Pancreas (tissue), 10 donors: ENCODE data around the gene PQBP1. TPM values are rescaled to one million over a fixed set of nuclear protein-coding genes. Genes with fewer than 3 reads are reported as not detected.

ENCODE experiments used
- ATAC-seq, 4 donors: fragments of 200-7000 bp; cut with Tn5 transposase; one replicate each; pipeline versions ENCODE4 v1.8.0 to v1.9.1; 2020; ENCODE audit warnings: mild to moderate bottlenecking in 4 of 4, moderate library complexity in 4 of 4
- DNase-seq, 6 donors: peaks; one replicate each; pipeline ENCODE4 v3.0.0-alpha.2; 2020
- FAIRE-seq: peaks from 2 replicates; lab custom pipeline; 2012; peaks lifted over from hg19 to GRCh38; lab: Jason Lieb, UNC
- H3K27ac ChIP-seq, 4 donors: fragments of 200-600 bp; sonication (generic); 1 replicate in 3 of 4; 2 replicates in 1 of 4; pipeline versions ENCODE4 v1.5.0 to v1.8.0; 2020
- H3K27me3 ChIP-seq, 4 donors: fragments of 200-600 bp; one replicate each; pipeline ENCODE4 v1.8.0; 2021
- H3K36me3 ChIP-seq, 3 donors: fragments of 200-600 bp; sonication (generic) in 1 of 3; one replicate each; pipeline versions ENCODE4 v1.5.0 to v1.8.0; 2020 to 2021
- H3K4me1 ChIP-seq, 3 donors: fragments of 200-600 bp; one replicate each; pipeline ENCODE4 v1.8.0; 2021
- H3K4me3 ChIP-seq, 4 donors: fragments of 200-600 bp; sonication (generic) in 2 of 4; one replicate each; pipeline versions ENCODE4 v1.5.0 to v1.8.0; 2020 to 2021
- H3K9me3 ChIP-seq, 4 donors: fragments of 200-600 bp; one replicate each; pipeline ENCODE4 v1.8.0; 2021
- CTCF ChIP-seq, 4 donors: fragments of 200-600 bp; sonication (generic) in 3 of 4; IDR thresholded peaks; one replicate each; pipeline versions ENCODE4 v1.5.0 to v1.8.0; 2021; ENCODE audit warnings: antibody characterized with exemption in 4 of 4
- WGBS, 2 donors: extraction: QIAGEN DNeasy Blood & Tissue Kit; methylation state at CpG; one replicate each; pipeline ENCODE4 v1.1.7; 2013; 5-methylcytosine and 5-hydroxymethylcytosine counted together
- intact Hi-C, 3 donors: fragments of 100-400 bp; cut with DNase I; formaldehyde crosslinking; loops; one replicate each; pipeline versions ENCODE4 v1.11.1 to v1.14.2; 2022
- polyA plus RNA-seq, 2 donors: library from polyadenylated mRNA; stranded (reverse); fragments of 200-250 nt; gene quantifications; one replicate each; pipeline ENCODE4 v1.2.3, GENCODE V29; 2013
- total RNA-seq, 6 donors: library from RNA; stranded (reverse); fragmentation: NEBNext Ultra II Directional in 4 of 6; extraction: Animal tissue kit (Norgen Biotek cat#: 25700) in 4 of 6; gene quantifications; one replicate each; pipeline versions ENCODE4 v1.2.1 to v1.2.4, GENCODE V29; 2021 to 2023
- donor health status: healthy with polysubstance abuse.
- donor health status: DM: no; HTN: no; CAD: no; lungs with moderate emphysema.
- donor health status: DM: no; HTN: no; CAD: no.
- donor health status: control.
- donor health status: control.
- donor health status: Bipolar disorder and iron deficiency.
- donor health status: DM: yes; HTN: yes; CAD: no.
- donor health status: DM: no; HTN: no; CAD: no.
- donor health status: DM: no; HTN: no; CAD: no.
- donor health status: DM: yes; HTN: yes; CAD: no.

Gene PQBP1
- total and polyA plus RNA-seq, 8 donors = 36.4 to 112 (median 50.8) TPM

GRCh38 chrX:48933757-48934156 is 36.0 kb downstream of the PQBP1 start:
- 86 to 94% methylated on average over 2 of the region's 2 CpGs for WGBS, 2 donors
- ATAC-seq = no peak
- H3K9me3 ChIP-seq = no peaks in the 10 kb centered on the region
- no peaks in the 10 kb centered on the region for H3K4me1 ChIP-seq
- no peak for DNase-seq
- no peak for FAIRE-seq
- H3K27me3 ChIP-seq = no peaks in the 10 kb centered on the region
- intact Hi-C loops = no loop called here
- H3K36me3 ChIP-seq = peaks cover 0 to 6% (median 0%) of the 10 kb centered on the region in 3 donors
- no peak for TF ChIP-seq CTCF (IDR thresholded peaks at IDR 0.05)
- H3K27ac ChIP-seq = no peak overlapping the region
- H3K4me3 ChIP-seq = no peak overlapping the region

DNA sequence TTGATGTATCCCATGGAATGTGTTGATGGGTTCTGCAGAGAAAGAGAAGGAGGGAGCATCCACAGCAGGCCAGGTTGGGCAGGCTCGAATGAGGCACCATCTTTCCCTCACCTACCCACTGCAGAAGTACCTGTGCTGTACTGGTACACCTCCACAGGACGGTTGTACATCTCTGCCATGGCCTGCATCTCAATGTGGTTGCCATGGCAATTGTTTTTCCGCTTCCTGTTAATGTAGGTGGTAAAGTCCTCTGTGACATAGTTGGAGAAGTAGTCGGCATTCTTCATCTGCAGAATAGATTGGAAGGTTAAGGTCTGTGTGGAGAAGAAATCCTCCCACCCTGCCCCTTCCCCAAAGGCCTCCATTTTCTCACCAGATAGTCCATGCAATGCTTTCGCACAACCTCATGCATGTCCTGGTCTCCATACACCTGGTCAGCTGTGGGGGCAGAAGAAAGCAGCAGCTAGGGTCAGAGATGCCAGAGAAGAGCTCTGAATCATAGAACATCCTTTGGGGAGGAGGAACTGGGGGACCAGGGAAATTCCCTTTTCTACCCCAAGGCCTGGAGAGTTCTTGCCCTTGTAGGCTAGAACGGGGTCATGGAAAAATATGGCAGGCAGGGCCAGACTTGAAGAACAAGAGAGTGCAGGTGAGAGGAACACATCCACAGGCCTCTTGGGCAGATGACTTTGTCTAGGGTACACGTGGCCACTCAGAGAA is 37.0 kb downstream of the PQBP1 start:
- FAIRE-seq = no peak
- no peak for TF ChIP-seq CTCF (IDR thresholded peaks at IDR 0.05)
- H3K27ac ChIP-seq = no peak overlapping the region
- no peaks in the 10 kb centered on the region for H3K9me3 ChIP-seq
- H3K36me3 ChIP-seq = peaks cover 0 to 6% (median 0%) of the 10 kb centered on the region in 3 donors
- no peak overlapping the region for H3K4me3 ChIP-seq
- no peak for ATAC-seq
- DNase-seq = no peak
- 64 to 86% methylated on average over 7 of the region's 7 CpGs for WGBS, 2 donors
- no peaks in the 10 kb centered on the region for H3K27me3 ChIP-seq
- H3K4me1 ChIP-seq = no peaks in the 10 kb centered on the region
- intact Hi-C loops = no loop called here

GRCh38 chrX:48935301-48935670 is 37.6 kb downstream of the PQBP1 start:
- DNase-seq (no peak), FAIRE-seq (no peak), ATAC-seq (no peak)
- Histone ChIP-seq H3K9me3 (no peaks in the 10 kb centered on the region), H3K4me1 (no peaks in the 10 kb centered on the region), H3K36me3 (peaks cover 0 to 6% (median 0%) of the 10 kb centered on the region in 3 donors), H3K27me3 (no peaks in the 10 kb centered on the region), H3K27ac (no peak overlapping the region), H3K4me3 (no peak overlapping the region)
- TF ChIP-seq CTCF (IDR thresholded peaks at IDR 0.05) = no peak
- intact Hi-C loops = no loop called here
- WGBS, 2 donors = 74 to 76% methylated on average over 1 of the region's 1 CpG

DNA sequence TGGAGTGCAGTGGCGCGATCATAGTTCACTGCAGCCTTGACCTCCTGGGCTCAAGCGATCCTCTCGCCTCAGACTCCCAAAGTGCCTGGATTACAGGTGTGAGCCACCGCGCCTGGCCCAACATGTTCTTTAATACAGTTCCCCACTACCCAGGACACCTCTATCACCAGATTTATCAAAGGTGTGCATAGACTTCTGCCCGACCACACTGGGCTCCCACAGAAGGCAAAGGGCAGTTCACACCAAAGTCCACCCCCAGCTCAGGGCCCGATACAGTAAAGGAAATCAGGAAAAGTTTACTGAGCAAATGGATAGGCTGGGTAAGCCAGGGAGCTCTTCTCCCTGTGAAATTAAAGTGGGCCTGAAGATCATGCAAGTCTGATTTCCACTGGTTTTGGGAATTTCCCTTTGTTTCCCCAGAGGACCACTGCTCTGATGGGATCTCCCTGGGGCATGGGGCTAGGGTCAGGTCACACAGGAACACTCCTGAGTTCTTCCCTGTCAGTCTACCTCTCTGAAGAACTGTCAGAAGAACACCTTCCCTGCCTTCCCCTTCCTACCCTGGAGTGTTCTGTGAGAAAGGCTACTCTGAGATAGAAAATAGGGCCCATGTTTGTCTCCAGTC is 38.8 kb downstream of the PQBP1 start:
- H3K27ac ChIP-seq = no peak overlapping the region
- H3K4me1 ChIP-seq = peaks cover 0 to under 1% (median 0%) of the 10 kb centered on the region in 3 donors
- ATAC-seq (no peak), FAIRE-seq (no peak), DNase-seq (no peak)
- peaks cover 0 to 6% (median 0%) of the 10 kb centered on the region in 3 donors for H3K36me3 ChIP-seq
- H3K4me3 ChIP-seq = no peak overlapping the region
- intact Hi-C loops = no loop called here
- 89 to 91% methylated on average over 8 of the region's 8 CpGs for WGBS, 2 donors
- H3K9me3 ChIP-seq = no peaks in the 10 kb centered on the region
- no peaks in the 10 kb centered on the region for H3K27me3 ChIP-seq
- no peak for TF ChIP-seq CTCF (IDR thresholded peaks at IDR 0.05)
